ENCODE measurements around the gene KISS1.
"Not testable (repeated sequence)": the region's sequence is repeated elsewhere in the genome, so short reads cannot be mapped to it uniquely, and the experiment has no call there.

KISS1 gene

DNA sequence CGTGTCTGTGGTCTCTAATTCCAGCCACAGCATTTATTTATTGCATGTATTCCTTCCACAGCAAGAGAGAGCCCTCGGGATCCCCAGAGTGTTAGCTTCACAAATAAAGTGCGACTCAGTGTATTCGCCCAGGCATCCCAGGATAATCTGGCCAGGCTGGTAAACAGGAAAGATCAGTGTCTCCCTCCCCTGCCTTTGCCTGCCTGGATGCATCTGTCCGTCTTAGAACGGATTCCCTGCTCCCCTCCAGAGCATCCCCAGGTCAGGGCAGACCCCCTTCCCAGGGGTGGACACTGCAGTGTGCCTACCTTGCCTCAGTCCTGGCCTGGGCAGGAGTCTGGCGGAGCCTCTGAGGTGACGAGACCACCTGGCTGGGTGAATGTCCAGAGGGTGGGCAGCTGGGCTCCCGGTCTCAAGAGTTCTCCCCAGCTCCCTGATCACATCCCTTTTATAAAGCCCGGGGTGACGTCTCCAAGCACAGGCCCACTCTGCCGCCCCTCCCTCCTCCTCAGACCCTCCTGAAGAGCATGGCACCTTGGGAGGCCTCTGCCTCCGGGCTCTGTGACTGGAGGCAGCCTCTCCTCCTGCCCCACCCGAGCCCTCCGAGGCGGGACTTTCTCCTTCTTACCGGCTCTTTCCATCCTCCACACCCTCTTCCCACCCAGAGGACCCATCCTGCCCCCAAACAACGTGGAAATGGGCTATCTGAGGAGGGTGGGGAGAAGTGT is at the start of gene KISS1:
Gene KISS1, minus strand, starts transcription at position 424 of the 728 bp plus-strand sequence. CDS start 3,615 bp downstream, outside the sequence.
- ATAC-seq (no peak), DNase-seq (no peak)

- DNase-seq (no peak), ATAC-seq (no peak)
Observed at GRCh38 chr1:204242920-204243319, 46.6 kb upstream of the KISS1 start.

DNA sequence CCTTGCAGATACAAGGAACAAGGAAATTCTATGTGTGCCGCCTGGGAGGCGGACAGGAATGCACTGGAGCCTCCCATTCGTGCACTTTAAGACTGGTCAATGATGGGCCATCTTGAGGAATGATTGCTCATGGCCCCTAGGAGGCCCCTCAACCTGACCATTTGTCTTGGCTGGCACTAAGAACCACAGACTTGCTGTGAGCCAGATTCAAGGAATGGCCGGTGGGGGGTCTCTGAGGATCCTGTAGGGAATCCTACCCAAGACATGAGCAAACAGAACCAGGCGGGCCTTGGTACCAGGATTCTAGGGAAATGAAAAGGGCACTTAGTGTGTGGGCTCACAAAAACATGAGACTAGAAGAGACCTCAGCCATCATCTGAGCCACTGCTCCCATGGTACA is 45.6 kb upstream of the KISS1 start:
- ATAC-seq (no peak), DNase-seq (no peak)

- DNase-seq (no peak), ATAC-seq (no peak)
Observed at GRCh38 chr1:204241050-204241449, 44.8 kb upstream of the KISS1 start.

- no peak for DNase-seq
- ATAC-seq: no peak
Observed at GRCh38 chr1:204240233-204240632, 43.9 kb upstream of the KISS1 start.

DNA sequence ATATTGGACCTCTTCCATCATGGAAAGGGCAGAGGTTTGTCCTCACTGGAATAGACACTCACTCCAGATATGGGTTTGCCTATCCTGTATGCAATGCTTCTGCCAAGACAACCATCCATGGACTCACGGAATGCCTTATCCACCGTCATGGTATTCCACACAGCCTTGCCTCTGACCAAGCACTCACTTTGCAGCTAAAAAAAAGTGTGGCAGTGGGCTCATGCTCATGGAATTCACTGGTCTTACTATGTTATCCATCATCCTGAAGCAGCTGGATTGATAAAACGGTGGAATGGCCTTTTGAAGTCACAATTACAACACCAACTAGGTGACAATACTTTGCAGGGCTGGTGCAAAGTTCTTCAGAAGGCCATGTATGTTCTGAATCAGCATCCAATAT is 43.1 kb upstream of the KISS1 start:
- DNase-seq, ATAC-seq: not testable (repeated sequence)

DNA sequence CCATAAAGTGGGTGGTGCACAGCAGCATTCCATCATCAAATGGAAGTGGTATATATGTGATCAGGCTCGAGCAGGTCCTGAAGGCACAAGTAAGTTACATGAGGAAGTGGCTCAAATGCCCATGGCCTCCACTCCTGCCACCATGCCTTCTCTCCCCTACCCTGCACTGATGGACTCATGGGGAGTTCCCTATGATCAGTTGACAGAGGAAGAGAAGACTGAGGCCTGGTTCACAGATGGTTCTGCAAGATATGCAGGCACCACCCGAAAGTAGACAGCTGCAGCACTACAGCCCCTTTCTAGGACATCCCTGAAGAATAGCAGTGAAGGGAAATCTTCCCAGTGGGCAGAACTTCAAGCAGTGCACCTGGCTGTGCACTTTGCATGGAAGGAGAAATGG is 42.2 kb upstream of the KISS1 start:
- ATAC-seq, DNase-seq: not testable (repeated sequence)

- ATAC-seq, DNase-seq: not testable (repeated sequence)
Observed at GRCh38 chr1:204237515-204237914, 41.2 kb upstream of the KISS1 start.

DNA sequence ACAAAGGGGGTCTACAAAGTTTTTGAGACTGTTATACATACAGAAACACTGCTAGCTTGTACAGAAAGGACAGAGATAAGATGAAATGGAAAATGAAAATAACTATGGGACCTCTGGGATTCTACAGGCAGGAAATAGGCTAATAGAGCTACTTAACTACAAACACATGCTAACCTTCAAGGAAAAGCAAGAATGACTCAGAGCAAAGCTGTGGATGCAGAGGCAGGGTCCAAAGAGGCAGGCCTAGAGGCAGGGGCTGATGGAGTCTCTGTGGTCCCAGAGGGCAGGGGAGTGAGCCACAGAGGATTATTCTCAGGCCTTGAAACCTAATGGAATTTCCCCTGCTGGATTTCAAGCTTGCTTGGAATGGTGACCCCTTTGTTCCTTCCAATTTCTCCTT is 36.2 kb upstream of the KISS1 start:
- ATAC-seq (no peak), DNase-seq (no peak)

GRCh38 chr1:204230211-204230610 is 33.9 kb upstream of the KISS1 start:
- ATAC-seq: no peak
- no peak for DNase-seq

- ATAC-seq (no peak), DNase-seq (no peak)
Observed at GRCh38 chr1:204228896-204229295, 32.6 kb upstream of the KISS1 start.

DNA sequence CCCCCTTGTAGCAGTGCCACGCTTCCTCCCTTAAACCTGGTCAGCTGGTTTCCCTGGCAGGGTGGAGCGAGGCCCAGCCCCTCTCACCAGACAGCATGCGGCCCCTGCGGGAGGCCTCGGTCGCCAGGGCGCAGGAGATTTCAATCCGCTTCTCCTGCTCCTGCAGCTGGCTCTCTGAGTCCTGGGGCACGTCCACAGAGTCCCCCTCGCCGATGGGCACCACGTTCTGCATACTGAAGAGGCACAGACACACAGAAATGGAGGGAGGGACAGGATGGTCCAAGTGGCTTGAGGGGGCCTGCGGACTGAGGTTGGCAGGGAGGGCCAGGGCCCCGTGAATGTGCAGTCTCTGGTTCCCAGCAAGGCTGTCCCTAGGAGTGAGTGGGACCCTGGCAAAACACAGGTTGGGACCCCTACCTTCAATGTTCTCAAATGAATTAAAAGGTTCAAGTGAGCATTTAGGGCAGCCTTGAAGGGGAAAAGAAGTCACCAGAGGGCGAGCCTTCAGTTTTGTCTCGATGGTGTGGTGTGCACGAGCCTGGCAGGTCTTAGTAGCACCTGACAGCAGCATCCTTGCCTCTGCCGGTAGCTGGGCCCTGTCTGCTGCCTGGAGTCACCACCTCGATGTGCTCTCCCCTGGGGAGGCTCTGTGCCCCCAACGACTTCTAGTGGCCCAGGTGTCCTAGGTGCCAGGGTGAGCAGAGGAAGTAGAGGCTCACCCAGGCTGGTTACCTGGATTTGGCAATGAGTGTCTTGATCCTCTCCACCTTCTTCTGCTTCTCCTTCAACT is 31.9 kb upstream of the KISS1 start:
- ATAC-seq: no peak
- no peak for DNase-seq

DNA sequence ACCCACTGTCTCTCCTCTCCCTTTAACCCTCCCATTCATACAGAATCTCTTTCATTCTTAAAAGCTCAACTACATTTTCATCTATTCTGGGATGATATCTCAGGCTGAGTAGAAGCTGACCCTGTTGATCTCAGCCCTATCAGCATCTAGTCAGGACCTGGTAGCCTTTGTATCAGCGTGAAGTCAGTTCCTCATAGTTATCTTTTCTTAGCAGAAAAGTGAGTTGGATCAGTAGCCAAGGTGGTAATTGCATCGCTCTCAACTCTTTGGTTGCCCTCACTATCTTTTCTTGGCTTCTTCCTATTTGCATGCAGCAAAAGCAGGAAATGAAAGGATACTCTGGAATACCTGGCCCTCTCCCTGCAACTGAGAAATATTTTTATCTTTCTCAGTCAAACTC is 31.1 kb upstream of the KISS1 start:
- ATAC-seq (no peak), DNase-seq (no peak)

DNA sequence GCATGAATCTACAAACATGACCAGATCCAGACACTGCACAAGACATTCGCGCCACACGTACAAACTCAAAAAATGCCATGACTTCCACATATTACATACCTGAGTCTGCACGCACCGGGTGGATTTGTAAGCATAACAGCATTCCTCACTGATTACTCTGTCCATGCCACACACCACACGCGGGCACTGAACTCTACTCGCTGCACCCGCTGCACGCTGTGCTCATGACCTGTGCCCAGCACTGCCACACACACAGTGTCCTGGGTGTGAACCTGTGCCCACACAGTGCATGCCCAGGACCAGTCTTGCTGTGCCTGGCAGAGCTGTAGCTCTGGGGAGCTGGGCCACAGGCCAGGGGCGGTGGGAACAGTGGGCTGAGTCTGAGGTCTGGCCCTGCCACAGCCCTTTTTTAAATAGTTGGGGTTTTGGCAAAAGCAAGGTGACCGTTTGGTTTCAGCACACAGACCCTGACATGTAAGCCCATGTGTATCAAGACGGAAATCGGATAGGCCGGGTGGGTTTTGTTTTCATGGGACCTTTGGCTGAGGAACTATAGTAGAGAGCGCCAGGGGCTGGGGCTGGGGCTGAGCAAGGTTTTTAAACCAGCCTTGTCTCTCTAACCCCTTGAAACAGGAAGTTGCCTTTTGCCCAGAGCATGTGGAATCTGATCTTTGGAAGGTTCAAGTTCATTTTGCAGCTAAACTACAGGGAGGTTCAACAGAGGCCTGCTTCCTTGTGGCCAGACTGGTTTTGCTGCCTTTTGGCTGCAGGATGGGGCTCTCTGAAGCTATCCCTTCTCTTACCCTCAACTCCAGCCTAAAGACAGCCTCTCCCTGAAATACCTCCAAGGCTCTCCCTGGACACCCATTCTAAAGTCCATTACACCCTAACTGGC is 29.8 kb upstream of the KISS1 start:
- ATAC-seq: no peak
- DNase-seq: no peak

- no peak for DNase-seq
- ATAC-seq: no peak
Observed at GRCh38 chr1:204224655-204225054, 28.4 kb upstream of the KISS1 start.

DNA sequence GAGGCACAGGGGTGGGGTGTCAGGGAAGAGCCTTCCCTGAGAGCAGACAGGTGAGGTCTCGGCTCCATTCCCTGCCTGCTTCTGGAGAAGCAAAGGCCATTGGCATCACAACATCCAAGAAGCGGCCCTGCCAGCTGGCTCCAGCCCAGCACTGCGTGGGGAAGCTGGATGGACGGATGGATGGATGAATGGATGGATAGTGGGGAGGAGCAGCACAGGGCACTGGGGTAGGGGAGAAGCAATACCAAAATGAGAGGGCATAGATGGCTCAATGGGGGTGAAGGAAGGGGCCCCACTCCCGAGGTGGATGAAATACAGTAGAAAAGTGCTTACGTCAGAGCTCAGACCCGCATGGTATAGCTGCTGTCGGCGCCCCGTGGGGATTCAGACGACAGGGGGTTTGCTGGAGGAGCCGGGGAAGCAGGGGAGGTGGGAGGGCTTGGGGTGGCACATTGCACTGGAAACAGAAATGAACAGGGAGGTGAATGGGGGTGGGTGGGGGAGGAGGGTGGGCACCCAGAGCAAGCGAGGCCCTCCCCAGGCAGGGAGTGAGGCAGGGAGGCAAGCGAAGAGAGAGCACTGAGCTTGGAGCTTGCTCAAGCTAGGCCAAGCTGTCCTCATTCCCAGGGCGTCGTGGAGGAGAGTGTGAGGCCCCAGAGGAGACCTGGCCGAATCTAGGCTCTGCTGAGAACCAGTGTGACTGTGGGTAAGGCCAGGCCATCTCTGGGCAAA is 27.0 kb upstream of the KISS1 start:
- ATAC-seq (no peak), DNase-seq (no peak)

DNA sequence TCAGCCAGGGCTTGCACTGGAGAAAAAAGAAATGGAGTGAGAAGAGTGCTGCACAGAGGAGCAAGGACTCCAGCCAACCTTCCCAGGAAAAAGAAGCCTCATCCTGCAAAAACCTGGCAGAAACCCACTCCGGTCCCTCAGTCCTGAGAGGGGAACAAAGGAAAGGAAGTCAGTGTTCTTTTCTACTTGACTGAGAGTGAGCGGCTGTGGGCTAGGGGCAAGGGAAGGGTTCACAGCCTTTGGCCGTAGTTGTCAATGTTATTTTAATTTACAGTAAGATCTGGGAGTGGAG is 26.4 kb upstream of the KISS1 start:
- ATAC-seq: no peak
- no peak for DNase-seq

DNA sequence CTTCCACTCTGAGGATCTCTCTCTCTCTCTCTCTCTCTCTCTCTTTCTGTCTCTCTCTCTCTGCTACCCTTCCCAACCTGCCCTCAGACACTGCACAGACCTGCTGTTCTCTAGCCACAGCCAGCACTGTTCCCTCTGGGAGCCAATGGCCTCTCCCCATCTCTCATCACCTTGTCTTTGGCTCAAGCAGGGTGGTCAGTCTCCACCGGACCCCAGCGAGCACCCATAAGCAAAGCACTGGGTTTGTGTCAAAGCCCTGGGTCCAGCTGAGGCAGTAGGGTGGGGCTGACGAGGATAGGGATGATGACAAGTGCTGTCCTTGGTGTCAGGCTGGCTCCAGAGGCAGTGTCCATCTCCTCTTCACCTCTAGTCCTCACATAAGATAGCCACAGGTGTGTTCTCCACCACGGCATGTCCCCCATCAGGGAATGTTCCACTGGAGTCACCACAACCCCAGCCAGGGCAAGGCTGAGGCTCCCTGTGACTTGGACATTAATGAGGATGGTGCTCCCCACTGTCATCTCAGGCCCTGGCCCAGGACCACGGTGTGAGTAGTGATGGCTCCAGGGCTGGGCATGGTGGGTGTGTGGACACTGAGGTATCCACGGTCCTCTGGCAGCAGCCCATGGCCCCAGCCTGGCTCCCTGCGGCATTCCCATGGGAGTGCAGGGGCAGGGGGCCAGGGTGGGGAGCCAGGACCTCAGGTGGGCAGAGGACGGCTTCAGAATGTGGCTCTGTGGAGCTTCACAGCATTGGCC is 25.9 kb upstream of the KISS1 start:
- ATAC-seq (no peak), DNase-seq (no peak)

- no peak for DNase-seq
- no peak for ATAC-seq
Observed at GRCh38 chr1:204221271-204221670, 25.0 kb upstream of the KISS1 start.

GRCh38 chr1:204219971-204220616 is 23.8 kb upstream of the KISS1 start:
- no peak for ATAC-seq
- DNase-seq: no peak

- DNase-seq (no peak), ATAC-seq (no peak)
Observed at GRCh38 chr1:204218552-204218951, 22.3 kb upstream of the KISS1 start.

All from stimulated activated naive CD8-positive, alpha-beta T cell treated with anti-CD3 and anti-CD28 coated beads, Interleukin-15, Interleukin-2, amounts not matched to agents 100 U/mL and 50 U/mL, for 24 hours (primary cell).